AG04450 (cell line): ENCODE results near the gene METRNL. TPM values are rescaled to one million over a fixed set of nuclear protein-coding genes. Genes with fewer than 3 reads are reported as not detected.

ENCODE experiments used
- CTCF ChIA-PET: fragments of 300-600, 350-600 bp; formaldehyde crosslinking; extraction: SDS; loops from one replicate; lab custom pipeline; 2022; ENCODE audit warnings: antibody characterized with exemption, inconsistent platforms; lab: Charles Lee
- POLR2A ChIA-PET: fragments of 350-600 bp; formaldehyde crosslinking; extraction: SDS; loops from one replicate; lab custom pipeline; 2021; ENCODE audit warnings: antibody characterized with exemption, inconsistent platforms; lab: Yijun Ruan, JAX
- DNase-seq: peaks from one replicate; pipeline ENCODE4 v3.0.0-alpha.2; 2011; ENCODE audit warnings: low read depth, low spot score
- H3K27ac ChIP-seq: one replicate; pipeline ENCODE4 v1.5.1; 2012; ENCODE audit warnings: low read depth, low read length, control low read depth
- H3K27me3 ChIP-seq: one replicate; pipeline ENCODE4 v1.6.0; 2012; ENCODE audit warnings: low read length; ENCODE audit not compliant: control insufficient read depth, insufficient read depth
- H3K4me3 ChIP-seq: 2 replicates; pipeline ENCODE4 v1.5.1; 2011; ENCODE audit warnings: mild to moderate bottlenecking, low read depth, low read length, control low read depth
- H3K9me3 ChIP-seq: 2 replicates; pipeline ENCODE4 v1.5.1; 2012; ENCODE audit warnings: low read length; ENCODE audit not compliant: control insufficient read depth, insufficient read depth
- CTCF ChIP-seq: IDR thresholded peaks from 2 replicates; pipeline ENCODE4 v1.5.1; 2011; ENCODE audit warnings: low read depth, low read length, control low read depth, inconsistent platforms
- polyA plus RNA-seq: library from polyadenylated mRNA; depleted of rRNA; stranded (reverse); fragments of >200 nt; gene quantifications from 2 replicates; pipeline ENCODE4 v1.2.3, GENCODE V29; 2011

METRNL gene
- polyA plus RNA-seq, 1 experiment, result 10.9 TPM

GRCh38 chr17:83092931-83093330 is 13.5 kb downstream of the METRNL start:
- Histone ChIP-seq H3K27ac (no peak overlapping the region), H3K4me3 (no peak overlapping the region), H3K27me3 (no peaks in the 10 kb centered on the region), H3K9me3 (no peaks in the 10 kb centered on the region; the same call in 1 of the 2 replicates)
- DNase-seq, result no peak
- CTCF ChIA-PET, result no interaction called here
- no peak for TF ChIP-seq CTCF
- POLR2A ChIA-PET, result no interaction called here

- TF ChIP-seq CTCF, result no peak
- Histone ChIP-seq H3K4me3 (no peak overlapping the region), H3K9me3 (no peaks in the 10 kb centered on the region; the same call in 1 of the 2 replicates), H3K27ac (no peak overlapping the region), H3K27me3 (no peaks in the 10 kb centered on the region)
- ChIA-PET CTCF (no interaction called here), POLR2A (no interaction called here)
- no peak for DNase-seq
Measured at GRCh38 chr17:83093506-83093905, 14.1 kb downstream of the METRNL start.

- CTCF ChIA-PET, result no interaction called here
- POLR2A ChIA-PET, result no interaction called here
Measured at GRCh38 chr17:83094291-83094690, 14.9 kb downstream of the METRNL start.

GRCh38 chr17:83095016-83095415 is 15.6 kb downstream of the METRNL start:
- ChIA-PET POLR2A (no interaction called here), CTCF (no interaction called here)
- no peaks in the 10 kb centered on the region; the same call in 1 of the 2 replicates for H3K9me3 ChIP-seq
- no peak overlapping the region for H3K4me3 ChIP-seq
- no peak overlapping the region for H3K27ac ChIP-seq
- no peak for DNase-seq
- H3K27me3 ChIP-seq, result no peaks in the 10 kb centered on the region
- TF ChIP-seq CTCF, result no peak

More at GRCh38 chr17:83094291-83094690, 14.9 kb downstream of the METRNL start:
- Histone ChIP-seq H3K27me3 (no peaks in the 10 kb centered on the region), H3K27ac (no peak overlapping the region), H3K9me3 (no peaks in the 10 kb centered on the region; the same call in 1 of the 2 replicates), H3K4me3 (no peak overlapping the region)
- no peak for DNase-seq
- no peak for TF ChIP-seq CTCF

GRCh38 chr17:83096401-83097224 is 17.2 kb downstream of the METRNL start:
- Histone ChIP-seq H3K27ac (no peak overlapping the region), H3K4me3 (no peak overlapping the region), H3K27me3 (no peaks in the 10 kb centered on the region), H3K9me3 (no peaks in the 10 kb centered on the region; the same call in 1 of the 2 replicates)
- TF ChIP-seq CTCF, result no peak
- ChIA-PET POLR2A (interaction anchor here (1.3 kb wide), 1 partner anchor 17 kb away, joined by 3 read pairs; the partner anchor contains the start of gene METRNL), CTCF (no interaction called here)
- DNase-seq, result no peak
